Astrocyte of the spinal cord (primary cell): Measurements from ENCODE around the gene PRDM16.

Experiments
- DNase-seq: peaks from one replicate; pipeline ENCODE4 v3.0.0; 2011; ENCODE audit warnings: low read depth, low spot score
- H3K4me3 ChIP-seq: 2 replicates; pipeline ENCODE4 v1.5.1; 2011; ENCODE audit warnings: low read depth, mild to moderate bottlenecking, low read length, moderate library complexity
- in situ Hi-C: cut with HindIII; loops from 2 replicates; pipeline ENCODE4 v1.10.0; 2017; ENCODE audit warnings: low sequenced_read_pairs
- TF ChIP-seq, protein P1 (sequence below): IDR thresholded peaks from 2 replicates; pipeline ENCODE4 v1.5.1; 2012; ENCODE audit warnings: low read depth, mild to moderate bottlenecking, low read length, inconsistent platforms

Gene PRDM16

DNA sequence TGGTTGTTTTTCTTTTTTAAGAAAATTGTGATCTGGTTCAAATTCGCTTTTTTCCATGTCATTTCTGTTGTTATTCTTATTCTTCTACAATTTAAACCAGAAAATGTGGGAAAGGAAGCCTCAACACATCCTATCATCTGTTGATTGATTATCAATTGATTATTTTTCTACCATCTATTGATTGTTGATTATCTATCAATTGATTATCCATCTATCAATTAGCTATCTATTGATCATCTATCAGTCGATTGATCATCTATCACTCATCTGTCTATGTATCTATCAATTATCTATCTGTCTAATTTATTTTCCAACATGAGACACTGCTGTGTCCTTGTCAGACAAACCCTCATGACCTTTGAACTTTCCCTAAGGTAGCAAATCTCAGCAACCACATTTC is 249.3 kb downstream of the PRDM16 start:
- H3K4me3 ChIP-seq: no peak overlapping the region
- no peak for DNase-seq
- TF ChIP-seq, protein P1, sequence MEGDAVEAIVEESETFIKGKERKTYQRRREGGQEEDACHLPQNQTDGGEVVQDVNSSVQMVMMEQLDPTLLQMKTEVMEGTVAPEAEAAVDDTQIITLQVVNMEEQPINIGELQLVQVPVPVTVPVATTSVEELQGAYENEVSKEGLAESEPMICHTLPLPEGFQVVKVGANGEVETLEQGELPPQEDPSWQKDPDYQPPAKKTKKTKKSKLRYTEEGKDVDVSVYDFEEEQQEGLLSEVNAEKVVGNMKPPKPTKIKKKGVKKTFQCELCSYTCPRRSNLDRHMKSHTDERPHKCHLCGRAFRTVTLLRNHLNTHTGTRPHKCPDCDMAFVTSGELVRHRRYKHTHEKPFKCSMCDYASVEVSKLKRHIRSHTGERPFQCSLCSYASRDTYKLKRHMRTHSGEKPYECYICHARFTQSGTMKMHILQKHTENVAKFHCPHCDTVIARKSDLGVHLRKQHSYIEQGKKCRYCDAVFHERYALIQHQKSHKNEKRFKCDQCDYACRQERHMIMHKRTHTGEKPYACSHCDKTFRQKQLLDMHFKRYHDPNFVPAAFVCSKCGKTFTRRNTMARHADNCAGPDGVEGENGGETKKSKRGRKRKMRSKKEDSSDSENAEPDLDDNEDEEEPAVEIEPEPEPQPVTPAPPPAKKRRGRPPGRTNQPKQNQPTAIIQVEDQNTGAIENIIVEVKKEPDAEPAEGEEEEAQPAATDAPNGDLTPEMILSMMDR: no peak
- in situ Hi-C loops: no loop called here

DNA sequence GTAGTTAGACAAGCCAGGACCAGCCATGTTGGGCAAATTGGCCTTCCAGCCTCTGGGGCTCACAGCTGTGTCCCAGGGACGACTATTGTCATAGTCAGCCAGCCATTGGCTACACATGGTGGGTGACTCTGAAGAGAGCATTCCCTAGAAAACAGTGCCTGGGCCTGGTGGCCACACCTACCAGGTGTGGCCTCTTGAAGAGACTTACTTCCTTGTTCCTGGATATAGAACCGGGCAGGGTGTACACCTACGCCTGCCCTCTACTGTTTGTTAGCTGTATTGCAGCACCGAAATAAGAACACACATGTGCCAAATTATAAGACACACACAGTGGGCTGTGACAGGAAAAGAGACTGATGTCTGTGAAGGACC is 250.9 kb downstream of the PRDM16 start:
- TF ChIP-seq, protein P1: peak; percentile 71
- in situ Hi-C loops: no loop called here
- peak; percentile 67 for DNase-seq
- no peak overlapping the region for H3K4me3 ChIP-seq

GRCh38 chr1:3320246-3321152 is 251.5 kb downstream of the PRDM16 start:
- TF ChIP-seq, protein P1: no peak

GRCh38 chr1:3321559-3322449 is 252.8 kb downstream of the PRDM16 start:
- H3K4me3 ChIP-seq: no peak overlapping the region
- in situ Hi-C loops: no loop called here
- TF ChIP-seq, protein P1: no peak
- DNase-seq: no peak

More at GRCh38 chr1:3320246-3321152, 251.5 kb downstream of the PRDM16 start:
- DNase-seq: peak; percentile 48
- no peak overlapping the region for H3K4me3 ChIP-seq
- in situ Hi-C loops: no loop called here

GRCh38 chr1:3322450-3323020 is 253.5 kb downstream of the PRDM16 start:
- TF ChIP-seq, protein P1: no peak

More at GRCh38 chr1:3322450-3323020, 253.5 kb downstream of the PRDM16 start:
- DNase-seq: no peak
- H3K4me3 ChIP-seq: no peak overlapping the region
- in situ Hi-C loops: no loop called here
